Measurements from ENCODE around the gene IL4R.
"Not testable (repeated sequence)": the region's sequence is repeated elsewhere in the genome, so short reads cannot be mapped to it uniquely, and the experiment has no call there.

IL4R gene

GRCh38 chr16:27288313-27288712 is 25.5 kb upstream of the IL4R start:
- not testable (repeated sequence) for DNase-seq

- peak; percentile 49 for DNase-seq
Measured at GRCh38 chr16:27289669-27290068, 24.1 kb upstream of the IL4R start.

- DNase-seq = no peak
Measured at GRCh38 chr16:27290562-27290961, 23.2 kb upstream of the IL4R start.

- DNase-seq = no peak
Measured at GRCh38 chr16:27291106-27291505, 22.7 kb upstream of the IL4R start.

- no peak for DNase-seq
Measured at GRCh38 chr16:27291722-27292240, 22.0 kb upstream of the IL4R start.

GRCh38 chr16:27293343-27293742 is 20.4 kb upstream of the IL4R start:
- no peak for DNase-seq

- no peak for DNase-seq
Measured at GRCh38 chr16:27298132-27298531, 15.6 kb upstream of the IL4R start.

- DNase-seq = no peak
Measured at GRCh38 chr16:27301236-27301861, 12.4 kb upstream of the IL4R start.

- DNase-seq = no peak
Measured at GRCh38 chr16:27302126-27302525, 11.6 kb upstream of the IL4R start.

GRCh38 chr16:27303256-27304100 is 10.3 kb upstream of the IL4R start:
- no peak for DNase-seq

- no peak for DNase-seq
Measured at GRCh38 chr16:27304102-27304501, 9.7 kb upstream of the IL4R start.

- no peak for DNase-seq
Measured at GRCh38 chr16:27304881-27305745, 8.7 kb upstream of the IL4R start.

GRCh38 chr16:27305839-27306442 is 7.8 kb upstream of the IL4R start:
- no peak for DNase-seq

GRCh38 chr16:27308792-27309191 is 5.0 kb upstream of the IL4R start:
- DNase-seq = no peak

- no peak for DNase-seq
Measured at GRCh38 chr16:27310576-27311447, 3.0 kb upstream of the IL4R start.

- DNase-seq = peak; percentile 26
Measured at GRCh38 chr16:27311448-27311830, 2.3 kb upstream of the IL4R start.

GRCh38 chr16:27311897-27312303 is 1.9 kb upstream of the IL4R start:
- DNase-seq = no peak

- DNase-seq = no peak
Measured at GRCh38 chr16:27312580-27313421, 973 bp upstream of the IL4R start.

- DNase-seq = peak; percentile 80
Measured at GRCh38 chr16:27314161-27314723, 468 bp downstream of the IL4R start.

- no peak for DNase-seq
Measured at GRCh38 chr16:27314986-27315332, 1.2 kb downstream of the IL4R start.

Data from fibroblast of skin of abdomen (primary cell).